ENCODE data around the gene RASSF7. TPM values are rescaled to one million over a fixed set of nuclear protein-coding genes. Genes with fewer than 3 reads are reported as not detected.

RASSF7 gene
- total RNA-seq, 1 donor from 2014 or later: 32.2 TPM

- no peak for DNase-seq (ENCODE audit: low read depth)
These were observed 27.7 kb upstream of the RASSF7 start for GRCh38 chr11:532986-533585.

DNA sequence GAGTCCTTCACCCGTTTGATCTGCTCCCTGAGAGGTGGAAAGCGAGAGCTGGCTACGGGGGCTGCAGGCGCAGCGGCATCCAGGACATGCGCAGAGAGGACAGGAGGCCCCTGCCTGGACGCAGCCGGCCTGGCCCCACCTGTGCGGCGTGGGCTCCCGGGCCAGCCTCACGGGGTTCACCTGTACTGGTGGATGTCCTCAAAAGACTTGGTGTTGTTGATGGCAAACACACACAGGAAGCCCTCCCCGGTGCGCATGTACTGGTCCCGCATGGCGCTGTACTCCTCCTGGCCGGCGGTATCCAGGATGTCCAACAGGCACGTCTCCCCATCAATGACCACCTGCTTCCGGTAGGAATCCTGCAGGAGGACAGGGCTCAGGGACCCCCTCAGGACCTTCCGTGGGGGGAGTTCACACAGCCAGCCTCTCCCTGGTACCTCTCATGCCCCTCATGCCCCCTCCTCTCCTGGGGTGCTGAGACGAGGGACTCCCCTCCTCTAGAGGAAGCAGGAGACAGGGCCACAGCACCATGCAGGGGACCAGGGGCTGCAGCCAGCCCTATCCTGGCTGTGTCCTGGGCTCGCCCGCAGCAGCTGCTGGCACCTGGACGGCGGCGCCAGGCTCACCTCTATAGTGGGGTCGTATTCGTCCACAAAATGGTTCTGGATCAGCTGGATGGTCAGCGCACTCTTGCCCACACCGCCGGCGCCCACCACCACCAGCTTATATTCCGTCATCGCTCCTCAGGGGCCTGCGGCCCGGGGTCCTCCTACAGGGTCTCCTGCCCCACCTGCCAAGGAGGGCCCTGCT is 27.0 kb upstream of the RASSF7 start:
- DNase-seq (ENCODE audit: low read depth): no peak

DNA sequence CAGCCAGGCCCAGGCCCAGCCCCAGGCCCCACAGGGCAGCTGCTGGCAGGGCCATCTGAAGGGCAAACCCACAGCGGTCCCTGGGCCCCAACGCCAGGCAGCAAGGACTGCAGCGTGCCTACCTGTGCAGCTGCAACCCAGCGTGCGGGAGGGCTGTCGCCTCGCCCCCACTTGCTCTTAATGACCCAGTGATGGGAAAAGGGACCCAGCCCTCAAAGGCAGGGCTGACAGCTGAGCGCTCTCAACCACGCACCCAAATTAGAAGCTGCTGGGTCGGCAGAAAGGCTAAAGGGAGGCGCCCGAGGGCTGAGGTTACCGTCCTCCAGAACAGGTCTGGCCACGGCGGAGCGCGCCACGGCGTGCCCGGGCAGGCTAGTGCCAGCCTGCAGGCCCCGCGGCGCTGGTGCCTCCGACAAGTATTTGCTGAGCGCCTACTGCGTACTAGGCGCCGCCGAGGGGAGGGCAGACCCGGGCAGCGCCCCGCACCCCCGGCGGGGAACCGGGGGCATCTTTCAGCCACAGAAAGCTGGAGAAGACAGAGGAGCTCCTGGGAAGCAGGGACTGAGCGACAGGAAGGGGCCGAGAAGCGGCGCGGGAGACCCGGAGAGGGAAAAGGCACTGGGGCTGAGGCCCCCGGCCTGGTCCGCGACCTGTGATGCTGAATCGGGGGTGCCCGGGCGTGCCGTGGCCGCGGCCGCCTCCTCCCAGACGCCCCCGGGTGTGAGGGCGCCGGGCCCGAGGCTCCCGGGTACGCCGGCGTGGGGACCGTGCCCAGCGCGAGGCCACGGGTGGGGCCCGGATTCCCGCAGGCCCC is 26.2 kb upstream of the RASSF7 start:
- peak; percentile 86 for DNase-seq (ENCODE audit: low read depth)

GRCh38 chr11:535210-535518 is 25.6 kb upstream of the RASSF7 start:
- no peak for DNase-seq (ENCODE audit: low read depth)

DNA sequence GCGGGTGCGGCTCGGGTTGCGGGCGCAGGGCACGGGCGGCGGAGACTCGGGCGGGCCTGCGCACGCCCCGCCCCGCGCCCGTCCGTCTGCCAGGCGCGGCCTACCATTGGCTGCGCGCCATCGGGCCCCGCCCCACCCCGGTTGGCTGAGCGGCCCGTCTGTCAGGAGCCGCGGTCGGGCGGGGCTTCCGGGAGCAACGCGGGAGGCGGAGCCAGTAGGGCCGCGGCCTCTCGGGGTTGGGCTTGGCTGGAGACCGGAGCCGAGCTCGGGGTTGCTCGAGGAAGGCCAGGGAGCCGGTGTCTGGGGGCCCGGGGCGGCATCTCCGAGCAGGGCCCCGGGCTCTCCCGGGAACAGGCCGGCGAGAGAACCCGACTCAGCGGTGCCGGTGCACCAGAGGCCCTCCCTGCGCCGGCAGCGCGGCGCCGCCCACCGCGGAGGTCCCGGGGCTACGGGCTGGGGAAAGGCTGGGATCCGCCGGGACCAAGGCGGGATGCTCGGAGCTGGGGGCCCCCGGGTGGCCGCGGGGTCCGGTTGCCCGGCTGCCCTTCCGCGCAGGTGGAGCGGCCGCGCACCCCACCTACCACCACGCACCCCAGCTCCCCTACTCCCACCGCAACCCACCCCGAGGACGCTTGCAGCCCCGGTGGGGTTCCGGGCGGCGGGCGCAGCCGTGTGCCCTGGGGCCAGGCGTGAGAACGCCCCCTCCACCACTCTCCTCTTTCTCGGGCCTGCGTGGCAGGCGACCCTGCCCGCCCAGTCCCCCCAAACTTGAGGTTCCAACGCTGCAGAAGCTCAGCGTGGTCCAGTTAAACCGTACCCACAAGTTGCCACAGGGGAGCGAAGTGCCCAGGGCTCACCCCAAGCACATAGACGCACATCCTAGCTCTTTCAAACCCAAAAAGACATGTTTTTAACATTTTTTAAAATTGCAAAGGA is 25.0 kb upstream of the RASSF7 start, which contains the start of gene HRAS:
TSS of gene HRAS (minus strand) at position 58 of the 936 bp plus-strand sequence.
- DNase-seq (ENCODE audit: low read depth): peak; percentile 93

DNA sequence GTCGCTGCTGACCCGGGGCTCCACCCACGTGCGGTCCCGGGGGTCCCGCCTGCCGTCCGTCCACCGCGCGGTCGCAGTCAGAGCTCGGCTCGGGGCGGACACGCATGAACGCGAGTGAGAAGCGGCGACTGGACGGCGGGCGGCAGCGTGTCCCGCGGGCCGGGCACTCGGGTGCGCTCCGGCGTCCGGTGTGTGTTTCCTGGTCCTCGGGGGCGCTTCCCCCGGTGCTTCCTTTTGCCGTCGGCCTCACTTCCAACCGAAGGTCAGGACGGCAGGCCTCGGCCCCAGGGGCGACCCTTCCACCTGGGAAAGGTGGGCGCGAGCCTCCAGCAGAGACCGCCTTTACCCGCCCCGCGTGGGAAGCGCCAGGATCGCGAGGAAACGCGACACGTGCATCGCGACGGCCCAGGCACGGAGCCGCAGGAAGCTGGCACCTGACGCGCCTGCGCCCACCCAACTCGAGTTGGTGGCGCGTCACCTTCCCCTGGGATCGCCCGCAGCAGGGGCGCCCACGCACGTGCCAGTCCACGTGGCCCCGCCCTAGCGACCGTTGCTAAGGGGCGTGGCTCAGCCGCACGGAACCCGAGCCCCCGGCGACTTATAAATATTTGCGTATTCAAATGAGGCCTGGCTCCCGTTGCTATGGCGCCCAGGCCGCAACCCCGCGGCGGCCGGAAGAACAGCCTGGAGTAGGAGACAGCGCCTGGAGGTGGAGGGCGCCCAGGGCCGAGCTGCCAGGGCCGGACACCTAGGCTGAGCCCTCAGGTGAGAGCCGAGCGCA is 23.7 kb upstream of the RASSF7 start, which contains the start of gene LRRC56:
TSS of gene LRRC56 (plus strand) at position 687 of the 781 bp plus-strand sequence. CDS start 3,158 bp downstream, outside the sequence.
- DNase-seq (ENCODE audit: low read depth): peak; percentile 34

DNA sequence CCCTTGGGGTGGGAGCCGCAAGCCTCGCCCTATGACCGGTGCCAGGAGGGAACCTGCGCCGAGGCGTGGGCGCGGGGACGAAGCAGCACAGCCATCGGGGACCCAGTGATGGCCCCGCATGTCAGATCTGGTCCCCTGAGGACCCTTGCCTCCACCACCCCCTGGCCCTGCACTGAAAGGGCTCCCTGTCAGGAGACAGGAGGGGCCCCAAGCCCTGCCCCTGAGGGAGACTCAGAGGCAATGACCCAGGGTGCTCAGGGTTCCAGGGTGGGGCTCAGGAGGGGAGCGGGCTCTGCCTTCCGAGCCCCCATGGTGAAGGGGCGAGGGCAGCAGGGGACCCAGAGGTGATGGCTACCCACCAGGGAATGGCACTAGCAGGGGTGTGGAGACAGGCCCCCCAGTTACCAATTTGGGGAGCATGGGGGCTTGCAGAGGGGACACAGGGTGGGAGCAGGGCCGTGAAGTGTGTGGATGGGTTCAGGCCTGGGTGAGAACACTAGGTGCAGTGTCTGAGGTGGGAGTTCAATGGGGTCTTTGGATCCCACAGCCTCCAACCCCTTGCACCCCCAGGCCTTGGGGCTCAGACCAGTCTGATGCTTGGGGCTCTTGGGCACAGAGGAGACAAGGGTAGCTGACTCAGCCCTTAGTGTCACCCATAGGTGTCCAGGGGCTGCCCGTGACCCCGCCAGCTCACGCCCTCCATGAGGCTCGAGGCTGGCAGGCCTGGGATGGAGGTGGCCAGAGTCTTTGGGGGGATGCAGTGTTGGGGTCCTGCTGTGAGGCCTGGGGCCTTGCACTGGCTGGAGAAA is 22.9 kb upstream of the RASSF7 start:
- DNase-seq (ENCODE audit: low read depth): no peak

- DNase-seq (ENCODE audit: low read depth): no peak
These were observed 22.2 kb upstream of the RASSF7 start for GRCh38 chr11:538431-539051.

GRCh38 chr11:539971-540481 is 20.7 kb upstream of the RASSF7 start:
- DNase-seq (ENCODE audit: low read depth): no peak

- no peak for DNase-seq (ENCODE audit: low read depth)
These were observed 20.0 kb upstream of the RASSF7 start for GRCh38 chr11:540583-541432.

DNA sequence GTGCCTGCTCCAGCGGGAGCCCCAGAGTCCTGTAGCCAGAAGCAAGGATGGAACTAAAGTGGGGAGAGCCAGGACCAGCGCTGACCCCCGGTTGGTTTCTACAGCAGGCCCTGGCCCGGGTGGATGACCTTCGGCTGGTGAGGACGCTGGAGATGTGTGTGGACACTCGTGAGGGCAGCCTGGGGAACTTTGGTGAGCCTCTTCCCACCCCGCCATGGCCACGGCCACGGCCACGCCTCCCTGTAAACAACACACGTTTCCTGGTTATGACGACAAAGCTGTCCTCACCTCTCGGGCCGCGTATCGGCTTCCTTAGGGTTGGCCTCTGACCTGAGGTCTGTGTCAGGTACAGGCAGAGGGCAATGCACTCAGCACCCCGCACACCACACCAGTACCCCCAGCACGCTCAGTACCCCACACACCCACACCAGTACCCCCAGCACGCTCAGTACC is 19.3 kb upstream of the RASSF7 start:
- DNase-seq (ENCODE audit: low read depth): no peak

DNA sequence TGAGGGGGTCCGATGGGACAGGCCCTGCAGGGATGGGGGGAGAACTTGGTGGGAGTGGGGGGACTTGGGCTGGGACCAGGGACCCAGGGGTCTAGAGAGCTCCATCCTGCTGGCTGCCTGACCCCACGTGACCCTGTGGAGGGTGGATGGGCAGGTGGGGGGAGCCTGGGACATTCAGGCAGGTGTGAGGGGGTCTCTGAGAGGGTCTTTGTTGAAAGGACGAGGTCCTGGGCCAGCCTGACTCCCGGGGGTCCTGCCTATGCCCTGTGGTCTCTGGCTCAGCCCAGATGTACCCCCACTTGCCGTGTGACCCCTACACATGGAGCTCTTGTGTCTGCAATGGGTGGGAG is 16.0 kb upstream of the RASSF7 start:
- DNase-seq (ENCODE audit: low read depth): no peak

DNA sequence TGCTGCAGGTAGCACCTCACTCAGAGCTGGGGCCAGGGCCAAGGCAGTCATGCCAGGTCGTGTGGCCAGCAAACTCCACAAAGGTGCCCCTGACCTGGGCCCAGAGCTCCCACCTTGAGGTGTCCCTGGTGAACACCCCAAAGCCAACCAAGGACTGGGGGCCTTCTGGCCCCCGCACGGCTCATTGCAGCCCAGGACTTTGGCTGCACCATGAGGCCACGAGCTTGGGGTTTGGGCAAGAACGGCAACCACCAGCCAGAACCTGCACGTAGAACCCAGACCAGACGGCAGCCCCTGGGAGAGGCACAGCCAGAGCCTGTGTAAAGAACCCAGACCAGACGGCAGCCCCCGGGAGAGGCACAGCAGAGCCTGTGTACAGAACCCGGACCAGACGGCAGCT is 15.6 kb upstream of the RASSF7 start:
- DNase-seq (ENCODE audit: low read depth): no peak

GRCh38 chr11:548700-549603 is 11.8 kb upstream of the RASSF7 start:
- DNase-seq (ENCODE audit: low read depth): no peak

DNA sequence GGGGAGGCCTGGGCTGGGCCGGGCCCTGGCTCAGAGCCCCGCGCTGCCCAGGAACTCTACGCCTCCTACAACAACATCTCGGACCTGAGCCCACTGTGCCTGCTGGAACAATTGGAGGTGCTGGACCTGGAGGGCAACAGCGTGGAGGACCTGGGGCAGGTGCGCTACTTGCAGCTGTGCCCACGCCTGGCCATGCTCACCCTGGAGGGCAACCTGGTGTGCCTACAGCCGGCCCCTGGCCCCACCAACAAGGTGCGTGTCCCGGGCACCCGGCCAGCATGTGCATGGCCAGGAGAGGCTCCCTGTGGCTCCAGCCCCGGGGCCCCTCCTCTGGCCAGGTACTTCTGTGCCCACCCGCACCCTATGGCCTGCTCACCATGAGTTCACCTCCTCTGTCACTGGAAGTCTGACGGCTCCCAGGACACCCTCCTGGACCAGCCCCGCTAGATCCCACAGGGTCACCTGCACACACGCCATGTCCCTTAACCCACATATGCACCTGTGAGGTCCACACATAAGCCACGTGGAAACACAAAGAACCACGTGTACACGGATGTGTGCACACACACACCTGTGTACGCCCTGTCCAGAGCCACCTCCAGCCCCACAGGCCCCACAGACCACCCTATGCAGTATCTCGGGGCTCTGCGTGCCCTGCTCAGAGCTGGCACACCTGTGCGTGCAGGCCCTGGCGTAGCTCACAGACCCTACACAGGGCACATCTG is 10.6 kb upstream of the RASSF7 start:
- DNase-seq (ENCODE audit: low read depth): no peak

GRCh38 chr11:550746-551085 is 10.1 kb upstream of the RASSF7 start:
- DNase-seq (ENCODE audit: low read depth): no peak
